ENCODE results near the gene CXorf58. TPM values are rescaled to one million over a fixed set of nuclear protein-coding genes. Genes with fewer than 3 reads are reported as not detected.

The CXorf58 gene
- total and polyA plus RNA-seq, 9 of the 15 experiments (the other 6 are each of a cell fraction or from before 2014, with no cell fraction given) = 0.10 to 0.27 (median 0.16) TPM; not detected in 3

GRCh38 chrX:23883737-23884354 is 24.0 kb upstream of the CXorf58 start (continued):
- TF ChIP-seq TBL1XR1 (IDR thresholded peaks at IDR 0.05; ENCODE audit: low read length in 2 of 2) = no peak
- no peak for TF ChIP-seq MXD1 (CRISPR knock-in tag; IDR thresholded peaks at IDR 0.05; ENCODE audit: borderline replicate concordance, poor library complexity, severe bottlenecking)
- TF ChIP-seq DDX20 (tag; IDR thresholded peaks at IDR 0.05; ENCODE audit: low read depth) = 0 out of 2 replicates have a peak, but pooled peaks have one; percentile 30
- no peak for TF ChIP-seq ZNF124 (CRISPR knock-in tag; IDR thresholded peaks at IDR 0.05)
- no peak for TF ChIP-seq POLR2AphosphoS5 (IDR thresholded peaks at IDR 0.05; ENCODE audit: control insufficient read depth, insufficient read depth, low read depth, low read length)
- TF ChIP-seq PPARD (CRISPR knock-in tag; IDR thresholded peaks at IDR 0.05) = no peak
- TF ChIP-seq FOSL1 (tag; conservative IDR thresholded peaks at IDR 0.05) = peak; percentile 91
- TF ChIP-seq CCAR2 (IDR thresholded peaks at IDR 0.05; ENCODE audit: low read depth, low read length) = no peak
- no peak for TF ChIP-seq ZFP36 (IDR thresholded peaks at IDR 0.05; ENCODE audit: low read depth, low read length, partially characterized antibody)
- no peak for TF ChIP-seq RAD51 (IDR thresholded peaks at IDR 0.05; ENCODE audit: borderline replicate concordance, low read depth)
- no peak for TF ChIP-seq PHF8 (IDR thresholded peaks at IDR 0.05; ENCODE audit: borderline replicate concordance, low read length)
- no peak for TF ChIP-seq ILF3 (IDR thresholded peaks at IDR 0.05; ENCODE audit: borderline replicate concordance)
- TF ChIP-seq POLR2A (conservative IDR thresholded peaks at IDR 0.05) = no peak
- no peak for TF ChIP-seq FOXA3 (CRISPR knock-in tag; conservative IDR thresholded peaks at IDR 0.05 in 1 of 2, IDR thresholded peaks at IDR 0.05 in 1 of 2)
- TF ChIP-seq RCOR1 (IDR thresholded peaks at IDR 0.05; ENCODE audit: borderline replicate concordance in 1 of 2, low read depth in 2 of 2, low read length in 2 of 2) = no peak
- no peak for TF ChIP-seq HMBOX1 (IDR thresholded peaks at IDR 0.05)
- TF ChIP-seq TAL1 (IDR thresholded peaks at IDR 0.05) = no peak
- TF ChIP-seq ZNF766 (CRISPR knock-in tag; conservative IDR thresholded peaks at IDR 0.05) = no peak
